Astrocyte (in vitro differentiated cells and primary cell): ENCODE measurements around the gene CASKIN1. TPM values are rescaled to one million over a fixed set of nuclear protein-coding genes. Genes with fewer than 3 reads are reported as not detected.

Source experiments
- DNase-seq: peaks from one replicate; pipeline ENCODE4 v3.0.0-alpha.2; 2010; ENCODE audit warnings: low read depth
- FAIRE-seq: peaks from 2 replicates; lab custom pipeline; 2011; peaks lifted over from hg19 to GRCh38; lab: Jason Lieb, UNC
- H2AFZ ChIP-seq: 2 replicates; pipeline ENCODE4 v1.6.0; 2012; ENCODE audit warnings: low read depth, low read length, inconsistent platforms
- H3K27ac ChIP-seq: 2 replicates; pipeline ENCODE4 v1.5.1; 2011; ENCODE audit warnings: low read depth, low read length, inconsistent platforms
- H3K27me3 ChIP-seq: 2 replicates; pipeline ENCODE4 v1.6.0; 2011; ENCODE audit warnings: low read length, inconsistent platforms; ENCODE audit not compliant: insufficient read depth
- H3K36me3 ChIP-seq: 2 replicates; pipeline ENCODE4 v1.5.1; 2011; ENCODE audit warnings: low read length, inconsistent platforms; ENCODE audit not compliant: insufficient read depth
- H3K4me1 ChIP-seq: 2 replicates; pipeline ENCODE4 v1.5.1; 2011; ENCODE audit warnings: low read length, inconsistent platforms; ENCODE audit not compliant: insufficient read depth
- H3K4me2 ChIP-seq: 2 replicates; pipeline ENCODE4 v1.6.0; 2012; ENCODE audit warnings: low read length, inconsistent platforms
- H3K4me3 ChIP-seq: 2 replicates; pipeline ENCODE4 v1.5.1; 2011; ENCODE audit warnings: low read depth, mild to moderate bottlenecking, low read length, inconsistent platforms; ENCODE audit not compliant: insufficient read depth
- H3K79me2 ChIP-seq: 2 replicates; pipeline ENCODE4 v1.6.0; 2012; ENCODE audit warnings: mild to moderate bottlenecking, low read length, inconsistent platforms; ENCODE audit not compliant: insufficient read depth
- H3K9ac ChIP-seq: 2 replicates; pipeline ENCODE4 v1.6.0; 2012; ENCODE audit warnings: mild to moderate bottlenecking, low read length, inconsistent platforms
- H3K9me3 ChIP-seq: 2 replicates; pipeline ENCODE4 v1.5.1; 2012; ENCODE audit warnings: low read depth, mild to moderate bottlenecking, low read length, inconsistent platforms; ENCODE audit not compliant: insufficient read depth
- H4K20me1 ChIP-seq: 2 replicates; pipeline ENCODE4 v1.6.0; 2012; ENCODE audit warnings: low read length, inconsistent platforms; ENCODE audit not compliant: insufficient read depth
- H3K27ac Mint-ChIP-seq: one replicate; pipeline ENCODE4 v1.8.0; 2021; ENCODE audit warnings: mild to moderate bottlenecking, mixed read lengths; ENCODE audit not compliant: unreplicated experiment
- H3K27me3 Mint-ChIP-seq: one replicate; pipeline ENCODE4 v1.8.0; 2021; ENCODE audit warnings: low read depth, mixed read lengths; ENCODE audit not compliant: unreplicated experiment
- H3K36me3 Mint-ChIP-seq: one replicate; pipeline ENCODE4 v1.8.0; 2021; ENCODE audit warnings: low read depth, mixed read lengths; ENCODE audit not compliant: unreplicated experiment
- H3K4me1 Mint-ChIP-seq: one replicate; pipeline ENCODE4 v1.8.0; 2021; ENCODE audit warnings: low read depth, mixed read lengths; ENCODE audit not compliant: unreplicated experiment
- H3K4me3 Mint-ChIP-seq: one replicate; pipeline ENCODE4 v1.8.0; 2021; ENCODE audit warnings: mild to moderate bottlenecking, moderate library complexity, mixed read lengths; ENCODE audit not compliant: unreplicated experiment
- H3K9me3 Mint-ChIP-seq: one replicate; pipeline ENCODE4 v1.8.0; 2021; ENCODE audit warnings: mild to moderate bottlenecking, mixed read lengths; ENCODE audit not compliant: unreplicated experiment
- EZH2 ChIP-seq: IDR thresholded peaks from 2 replicates; pipeline ENCODE4 v1.6.1; 2012; ENCODE audit warnings: mild to moderate bottlenecking, low read length, inconsistent platforms; ENCODE audit not compliant: insufficient read depth
- total RNA-seq: library from RNA; stranded (reverse); gene quantifications from 2 replicates; pipeline ENCODE4 v1.2.1, GENCODE V29; 2021
- TF ChIP-seq, protein P1 (sequence below): IDR thresholded peaks from 2 replicates; pipeline ENCODE4 v1.5.1; 2011; ENCODE audit warnings: low read depth, mild to moderate bottlenecking, inconsistent platforms, low read length, moderate library complexity; ENCODE audit not compliant: insufficient read depth

Gene CASKIN1
- total RNA-seq, 1 donor from 2014 or later: 0.66 TPM

DNA sequence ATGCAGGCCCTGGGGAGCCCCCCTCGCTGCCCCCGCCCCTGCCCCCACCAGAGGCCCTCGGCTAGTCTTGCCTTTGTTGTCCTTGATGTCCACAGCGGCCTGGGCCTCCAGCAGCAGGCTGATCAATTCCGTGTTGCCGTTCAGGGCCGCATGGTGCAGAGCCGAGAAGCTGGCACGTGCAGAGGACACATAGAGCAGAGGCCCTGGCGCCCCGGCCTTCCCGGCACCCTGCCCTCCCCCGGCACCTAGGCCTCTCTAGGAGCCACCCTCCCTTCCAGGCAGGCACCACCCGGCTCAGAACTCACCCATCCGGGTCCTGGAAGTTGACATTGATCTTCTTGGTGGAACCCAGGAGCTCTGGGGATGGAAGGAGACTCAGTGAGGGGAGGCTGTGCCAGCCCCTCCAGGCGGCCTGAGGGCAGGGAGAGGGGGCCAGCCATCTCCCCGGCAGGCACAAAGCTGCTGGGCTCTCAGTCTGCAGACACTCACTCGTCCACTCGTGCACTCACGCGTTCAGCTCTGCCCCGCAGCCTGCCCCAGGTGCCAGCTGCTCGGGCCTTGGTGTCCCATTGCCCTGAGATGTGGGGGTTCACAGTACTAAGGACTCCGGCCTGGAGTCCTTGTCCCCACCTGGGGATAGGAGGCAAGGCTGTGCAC is 6.3 kb downstream of the CASKIN1 start:
- H3K36me3 Mint-ChIP-seq: peaks cover 3% of the 10 kb centered on the region
- H3K27ac ChIP-seq: no peak overlapping the region
- H3K27me3 ChIP-seq: peaks cover 6% of the 10 kb centered on the region
- H3K9ac ChIP-seq: no peak overlapping the region
- no peaks in the 10 kb centered on the region for H3K79me2 ChIP-seq
- H3K4me2 ChIP-seq: no peak overlapping the region
- no peaks in the 10 kb centered on the region for H3K9me3 ChIP-seq
- H4K20me1 ChIP-seq: peaks cover 6% of the 10 kb centered on the region
- peaks cover 24% of the 10 kb centered on the region for H3K27me3 Mint-ChIP-seq
- no peak overlapping the region for H3K27ac Mint-ChIP-seq
- no peak for TF ChIP-seq EZH2
- TF ChIP-seq, protein P1, sequence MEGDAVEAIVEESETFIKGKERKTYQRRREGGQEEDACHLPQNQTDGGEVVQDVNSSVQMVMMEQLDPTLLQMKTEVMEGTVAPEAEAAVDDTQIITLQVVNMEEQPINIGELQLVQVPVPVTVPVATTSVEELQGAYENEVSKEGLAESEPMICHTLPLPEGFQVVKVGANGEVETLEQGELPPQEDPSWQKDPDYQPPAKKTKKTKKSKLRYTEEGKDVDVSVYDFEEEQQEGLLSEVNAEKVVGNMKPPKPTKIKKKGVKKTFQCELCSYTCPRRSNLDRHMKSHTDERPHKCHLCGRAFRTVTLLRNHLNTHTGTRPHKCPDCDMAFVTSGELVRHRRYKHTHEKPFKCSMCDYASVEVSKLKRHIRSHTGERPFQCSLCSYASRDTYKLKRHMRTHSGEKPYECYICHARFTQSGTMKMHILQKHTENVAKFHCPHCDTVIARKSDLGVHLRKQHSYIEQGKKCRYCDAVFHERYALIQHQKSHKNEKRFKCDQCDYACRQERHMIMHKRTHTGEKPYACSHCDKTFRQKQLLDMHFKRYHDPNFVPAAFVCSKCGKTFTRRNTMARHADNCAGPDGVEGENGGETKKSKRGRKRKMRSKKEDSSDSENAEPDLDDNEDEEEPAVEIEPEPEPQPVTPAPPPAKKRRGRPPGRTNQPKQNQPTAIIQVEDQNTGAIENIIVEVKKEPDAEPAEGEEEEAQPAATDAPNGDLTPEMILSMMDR: no peak
- H3K4me3 ChIP-seq: no peak overlapping the region
- H3K9me3 Mint-ChIP-seq: no peaks in the 10 kb centered on the region
- no peaks in the 10 kb centered on the region for H3K36me3 ChIP-seq
- H3K4me3 Mint-ChIP-seq: no peak overlapping the region
- no peak for FAIRE-seq
- H3K4me1 Mint-ChIP-seq: no peaks in the 10 kb centered on the region
- DNase-seq: no peak
- H3K4me1 ChIP-seq: no peaks in the 10 kb centered on the region
- no peak overlapping the region for H2AFZ ChIP-seq

DNA sequence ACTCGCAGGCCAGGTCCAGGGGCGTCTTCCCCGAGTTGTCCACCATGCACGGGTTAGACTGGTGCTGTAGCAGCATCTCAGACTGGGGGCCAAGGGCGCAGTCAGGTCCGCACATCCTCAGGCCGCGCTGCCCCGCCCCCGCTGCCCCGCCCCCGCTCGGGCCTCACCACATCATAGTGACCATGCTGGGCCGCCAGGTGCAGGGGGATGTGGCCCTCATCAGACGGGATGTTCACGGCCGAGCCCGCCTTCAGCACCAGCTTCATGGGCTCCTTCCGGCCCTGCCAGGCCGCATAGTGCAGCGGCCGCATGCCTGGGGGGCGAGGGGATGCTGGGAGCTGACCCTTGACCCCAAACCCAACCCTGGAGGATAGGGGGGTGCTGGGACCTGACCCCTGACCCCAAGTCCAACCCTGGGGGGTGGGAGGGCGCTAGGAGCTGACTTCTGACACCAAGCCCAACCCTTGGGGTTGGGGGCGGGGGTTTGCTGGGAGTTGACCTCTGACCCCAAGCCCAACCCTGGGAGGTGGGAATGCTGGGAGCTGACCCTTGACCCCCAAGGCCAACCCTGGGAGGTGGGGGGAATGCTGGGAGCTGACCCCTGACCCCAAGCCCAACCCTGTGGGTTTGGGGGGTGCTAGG is 7.0 kb downstream of the CASKIN1 start:
- Histone ChIP-seq H3K4me1 (no peaks in the 10 kb centered on the region), H3K9me3 (no peaks in the 10 kb centered on the region), H3K9ac (no peak overlapping the region), H3K27me3 (no peaks in the 10 kb centered on the region), H3K4me3 (no peak overlapping the region), H4K20me1 (no peaks in the 10 kb centered on the region), H3K27ac (no peak overlapping the region), H2AFZ (no peak overlapping the region), H3K36me3 (no peaks in the 10 kb centered on the region), H3K79me2 (no peaks in the 10 kb centered on the region), H3K4me2 (no peak overlapping the region)
- DNase-seq (no peak), FAIRE-seq (no peak)
- Mint-ChIP-seq H3K4me1 (no peaks in the 10 kb centered on the region), H3K4me3 (no peak overlapping the region), H3K9me3 (no peaks in the 10 kb centered on the region), H3K27me3 (peaks cover 16% of the 10 kb centered on the region), H3K36me3 (peaks cover 3% of the 10 kb centered on the region), H3K27ac (no peak overlapping the region)
- TF ChIP-seq, protein P1: no peak
- no peak for TF ChIP-seq EZH2

DNA sequence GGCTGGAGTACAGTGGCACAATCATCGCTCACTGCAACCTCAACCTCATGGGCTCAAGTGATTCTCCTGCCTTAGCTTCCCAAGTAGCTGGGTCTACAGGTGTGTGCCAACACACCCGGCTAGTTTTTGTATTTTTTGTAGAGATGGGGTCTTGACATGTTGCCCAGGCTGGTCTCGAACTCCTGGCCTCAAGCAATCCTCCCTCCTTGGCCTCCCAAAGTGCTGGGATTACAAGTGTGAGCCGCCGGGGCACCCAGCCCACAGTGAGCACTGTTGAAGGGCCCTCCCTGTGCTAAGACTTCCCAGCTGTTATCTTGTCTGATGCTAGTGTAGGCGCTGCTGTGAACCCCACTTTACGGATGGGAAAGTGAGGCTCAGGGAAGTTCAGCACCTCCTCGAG is 8.0 kb downstream of the CASKIN1 start:
- Histone ChIP-seq H3K4me3 (no peak overlapping the region), H3K27ac (no peak overlapping the region), H3K4me2 (no peak overlapping the region), H4K20me1 (no peaks in the 10 kb centered on the region), H3K36me3 (no peaks in the 10 kb centered on the region), H3K27me3 (no peaks in the 10 kb centered on the region), H3K4me1 (no peaks in the 10 kb centered on the region), H2AFZ (no peak overlapping the region), H3K9ac (no peak overlapping the region), H3K9me3 (no peaks in the 10 kb centered on the region), H3K79me2 (no peaks in the 10 kb centered on the region)
- H3K4me3 Mint-ChIP-seq: no peak overlapping the region
- TF ChIP-seq, protein P1: no peak
- no peak for TF ChIP-seq EZH2
- no peaks in the 10 kb centered on the region for H3K4me1 Mint-ChIP-seq
- FAIRE-seq (no peak), DNase-seq (no peak)
- no peaks in the 10 kb centered on the region for H3K9me3 Mint-ChIP-seq
- peaks cover 3% of the 10 kb centered on the region for H3K36me3 Mint-ChIP-seq
- no peak overlapping the region for H3K27ac Mint-ChIP-seq
- H3K27me3 Mint-ChIP-seq: peaks cover 16% of the 10 kb centered on the region
